Esophagus muscularis mucosa (tissue), 3 donors: ENCODE measurements around the gene DUSP15.

ENCODE experiments used
- CTCF ChIP-seq, 3 experiments: fragments of 200-600 bp in 2 of 3; fragments of 450-650 bp in 1 of 3; sonication (generic) in 2 of 3; IDR thresholded peaks; one replicate each; pipeline ENCODE4 v1.5.1; 2017 to 2019; ENCODE audit warnings: antibody characterized with exemption in 3 of 3, mild to moderate bottlenecking in 2 of 3, moderate library complexity in 1 of 3
- EP300 ChIP-seq: sonication (generic); formaldehyde crosslinking; IDR thresholded peaks from one replicate; pipeline ENCODE4 v1.6.1; 2017; ENCODE audit warnings: antibody characterized with exemption

- TF ChIP-seq CTCF (IDR thresholded peaks at IDR 0.05) (no peak), EP300 (no peak)
Measured at GRCh38 chr20:31813611-31814010, 56.7 kb downstream of the DUSP15 start.
